Islet precursor cell (in vitro differentiated cells): Measurements from ENCODE around the gene NT5DC3.

Source experiments
- DNase-seq: peaks from one replicate; pipeline ENCODE4 v3.0.0-alpha.2; 2018

NT5DC3 gene

DNA sequence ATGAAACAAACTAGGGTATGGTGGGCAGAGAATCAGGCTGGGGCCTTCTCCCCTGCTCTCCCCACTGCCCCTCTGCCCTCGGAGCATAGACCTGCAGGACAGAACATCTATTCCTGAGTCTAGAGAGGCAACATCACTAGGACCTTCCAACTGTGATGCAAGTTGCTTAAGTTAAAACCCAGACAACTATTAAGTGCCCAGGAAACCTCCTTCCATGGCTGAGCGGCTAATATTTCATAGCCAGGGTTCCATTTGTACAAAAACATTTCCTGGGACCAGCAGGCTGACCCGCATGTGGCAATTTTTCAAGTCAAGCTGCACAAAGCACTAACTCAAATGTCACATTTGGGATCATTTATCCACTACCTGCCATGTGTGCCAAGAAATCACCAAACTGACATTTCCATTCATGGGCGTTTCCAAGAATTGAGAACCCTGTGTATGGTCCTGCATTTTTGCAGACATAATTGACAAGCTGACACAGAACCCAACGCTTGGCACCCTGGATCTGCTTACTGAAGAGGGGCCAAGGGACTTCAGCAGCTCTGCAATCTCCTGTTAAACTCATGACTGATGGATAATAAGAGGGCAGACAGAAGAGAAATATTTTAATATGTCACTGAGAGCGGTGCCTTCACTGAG lies 32.7 kb downstream of the NT5DC3 start:
- DNase-seq = no peak

DNA sequence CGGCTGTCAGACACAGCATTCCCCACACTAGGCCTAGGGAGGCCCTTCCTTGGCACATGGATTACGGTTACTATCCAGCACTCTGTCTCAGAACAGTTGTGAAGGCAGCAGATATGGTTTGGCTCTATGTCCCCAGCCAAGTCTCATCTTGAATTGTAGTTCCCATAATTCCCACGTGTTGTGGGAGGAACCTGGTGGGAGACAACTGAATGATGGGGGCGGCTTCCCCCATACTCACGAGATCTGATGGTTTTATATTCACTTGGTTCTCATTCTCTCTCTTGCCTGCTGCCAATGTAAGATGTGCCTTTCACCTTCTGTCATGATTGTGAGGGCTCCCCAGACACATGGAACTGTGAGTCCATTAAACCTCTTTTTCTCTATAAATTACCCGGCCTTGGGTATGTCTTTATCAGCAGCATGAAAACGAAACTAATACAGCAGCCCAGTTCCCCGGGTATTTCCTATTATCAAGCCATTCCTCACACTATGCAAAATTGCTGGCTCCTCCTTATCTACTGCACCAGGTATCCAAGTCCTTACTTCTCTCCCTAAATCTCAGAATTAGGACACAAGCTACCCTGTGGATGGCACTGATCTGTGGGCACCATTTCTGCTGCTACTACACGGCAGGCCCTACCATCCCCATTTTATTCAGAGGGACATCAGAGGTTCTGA lies 33.3 kb downstream of the NT5DC3 start:
- no peak for DNase-seq

DNA sequence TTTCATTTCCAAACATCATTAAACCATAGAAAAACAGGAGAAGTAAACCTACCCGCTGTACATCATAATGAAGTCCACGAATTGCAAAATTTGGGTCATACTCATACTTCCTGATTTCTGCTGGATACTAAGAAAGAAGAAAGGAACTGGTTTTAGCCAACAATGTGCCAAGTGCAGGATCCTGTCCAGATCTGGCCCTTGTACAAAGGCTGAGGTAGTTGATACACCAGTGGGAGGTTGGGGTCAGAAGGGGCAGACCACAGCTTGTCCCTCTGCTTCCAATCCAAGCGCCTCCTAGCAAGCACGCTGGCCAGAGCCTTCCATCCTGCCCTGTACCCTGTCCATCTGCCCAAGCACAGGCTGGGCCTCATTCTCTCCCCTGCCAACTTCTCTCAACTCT lies 34.2 kb downstream of the NT5DC3 start:
- DNase-seq = no peak

DNA sequence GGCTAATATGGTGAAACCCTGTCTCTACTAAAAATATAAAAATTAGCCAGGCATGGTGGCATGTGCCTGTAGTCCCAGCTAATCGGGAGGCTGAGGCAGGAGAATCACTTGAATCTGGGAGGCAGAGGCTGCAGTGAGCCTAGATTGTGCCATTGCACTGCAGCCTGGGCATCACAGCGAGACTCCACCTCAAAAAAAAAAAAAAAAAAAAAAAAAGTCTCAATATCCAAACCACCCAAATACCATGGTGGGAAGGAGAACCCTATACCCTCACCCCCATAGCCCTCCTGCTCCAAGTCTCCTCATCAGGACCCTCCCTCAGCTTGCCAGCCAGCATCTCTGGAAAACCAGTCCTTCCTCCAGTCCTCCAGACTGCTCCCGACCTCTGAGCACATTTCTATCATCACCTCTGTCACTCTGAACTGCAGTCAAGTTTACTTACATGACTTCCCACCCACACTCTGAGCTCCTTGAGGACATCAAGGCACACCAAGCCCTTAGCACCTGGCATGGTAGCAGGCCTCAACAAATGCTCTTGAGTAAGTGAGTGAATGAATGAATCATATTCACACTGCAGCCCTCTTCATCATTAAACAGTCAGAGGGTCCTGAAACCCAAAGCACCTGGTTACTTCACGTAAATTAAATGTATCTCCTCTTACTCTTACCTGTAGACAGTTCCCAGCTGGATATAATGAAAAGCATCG lies 35.2 kb downstream of the NT5DC3 start:
- DNase-seq = no peak

DNA sequence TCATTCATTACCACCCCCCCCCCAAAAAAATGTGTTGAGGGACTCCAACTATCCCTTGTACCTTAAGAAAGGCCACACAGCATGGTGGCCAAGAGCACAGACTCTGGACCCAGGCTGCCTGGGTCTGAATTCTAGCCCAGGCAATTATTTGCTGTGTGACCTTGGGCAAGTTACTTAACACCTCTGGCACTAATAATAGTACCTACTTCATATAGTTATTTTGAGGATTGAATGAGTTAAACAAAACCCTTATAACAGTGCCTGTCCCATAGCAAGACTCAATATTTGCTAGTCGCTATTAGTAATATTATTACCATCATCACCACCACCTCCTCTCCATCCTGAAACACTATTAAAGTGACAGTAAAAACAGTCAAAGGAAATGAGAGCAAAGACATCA lies 37.2 kb downstream of the NT5DC3 start:
- no peak for DNase-seq

DNA sequence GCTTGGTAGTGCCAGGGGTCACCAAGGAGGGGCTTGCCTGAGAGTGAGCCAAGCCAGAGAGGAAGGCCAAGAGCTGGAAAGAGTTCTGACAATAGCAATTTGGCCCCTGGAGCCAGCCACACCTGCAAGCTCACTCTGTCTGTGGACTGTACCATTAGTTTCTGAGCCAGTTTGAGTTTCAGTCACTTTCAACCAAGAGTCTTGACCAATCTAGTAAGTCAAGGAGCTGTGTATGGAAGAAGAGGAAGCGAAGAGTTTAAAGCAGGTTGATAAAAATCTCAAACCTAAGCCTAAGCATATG lies 38.5 kb downstream of the NT5DC3 start:
- no peak for DNase-seq

DNA sequence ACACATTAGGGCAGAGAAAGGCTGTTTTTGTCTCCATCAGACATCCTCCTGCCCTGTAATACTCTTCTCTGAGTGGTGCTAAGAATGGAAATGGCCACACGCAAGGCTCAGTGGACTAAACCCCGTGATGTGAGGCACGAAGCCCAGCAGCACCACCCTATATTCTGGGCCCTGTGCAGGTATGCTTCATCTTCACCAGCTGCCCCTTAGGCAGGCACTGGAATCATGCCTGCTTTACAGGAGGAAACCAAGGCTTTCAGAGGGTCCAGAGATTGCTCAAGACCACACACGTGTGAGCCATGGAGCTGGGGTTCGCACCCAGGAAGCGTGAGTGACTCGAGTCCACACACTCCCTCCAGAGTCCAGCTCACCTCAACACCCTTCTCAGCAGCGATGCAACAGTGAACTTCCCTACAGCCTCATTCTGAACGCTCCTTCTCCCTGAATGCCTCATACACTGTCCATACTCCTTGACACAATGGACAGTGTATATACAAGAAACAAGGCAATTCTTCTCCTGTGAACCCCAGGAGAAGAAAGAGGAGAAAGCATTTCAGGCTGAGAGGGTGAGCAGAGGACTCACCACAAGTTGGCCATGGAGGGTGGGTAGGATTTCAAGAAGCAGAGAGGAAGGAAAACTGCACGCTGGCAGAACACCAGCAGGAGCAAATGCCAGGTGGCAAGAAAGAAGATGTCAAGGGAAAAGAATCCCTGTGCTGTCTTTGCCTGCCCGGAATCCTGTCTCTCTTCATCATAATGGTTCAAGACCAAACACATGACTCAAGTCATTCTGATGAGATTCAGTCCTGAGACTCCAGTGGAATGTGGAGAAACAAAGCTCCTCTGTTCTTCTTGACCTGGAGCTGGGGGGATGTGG lies 39.1 kb downstream of the NT5DC3 start:
- peak; percentile 98 for DNase-seq

DNA sequence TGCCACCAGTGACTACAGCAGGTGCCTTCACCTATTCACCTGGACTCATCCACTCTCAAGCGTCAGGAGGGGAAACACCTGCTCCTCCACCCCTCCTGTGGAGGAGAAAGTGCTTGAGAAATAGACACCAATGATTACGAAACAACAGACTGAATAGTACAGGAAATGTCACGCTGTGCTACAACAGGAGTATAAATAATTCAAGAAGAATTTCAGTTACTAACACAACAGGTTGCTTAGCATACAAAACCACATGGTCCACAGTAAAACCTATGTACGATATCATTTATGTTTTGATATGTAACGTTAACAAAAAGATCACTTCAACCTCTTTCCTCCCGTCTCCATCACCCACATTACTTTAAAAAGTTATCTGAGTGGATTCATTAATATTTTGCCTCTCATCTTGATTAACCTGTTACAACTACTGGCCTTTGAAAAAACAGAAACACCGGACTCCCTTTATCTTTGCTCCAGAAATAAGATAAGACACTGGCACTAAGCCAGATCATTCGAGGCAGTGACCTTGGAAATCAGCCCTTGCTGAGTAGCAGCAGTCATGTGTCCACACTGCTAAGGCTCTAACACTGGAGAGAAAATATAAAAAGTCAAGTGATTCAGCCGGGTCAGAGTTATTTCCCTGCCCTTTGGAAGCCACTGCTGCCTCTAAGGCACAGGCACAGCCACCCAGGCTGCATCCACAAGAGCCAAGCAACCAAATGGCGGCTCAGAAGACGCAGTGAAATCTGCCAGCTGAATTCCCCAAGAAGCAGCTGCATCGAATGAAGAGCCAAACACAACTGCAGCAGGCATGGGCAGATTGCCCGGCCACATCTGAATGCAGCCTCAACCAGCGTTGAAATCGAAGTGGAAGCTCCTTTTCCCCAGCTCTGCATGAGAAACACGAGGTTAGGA lies 40.9 kb downstream of the NT5DC3 start:
- DNase-seq = no peak

DNA sequence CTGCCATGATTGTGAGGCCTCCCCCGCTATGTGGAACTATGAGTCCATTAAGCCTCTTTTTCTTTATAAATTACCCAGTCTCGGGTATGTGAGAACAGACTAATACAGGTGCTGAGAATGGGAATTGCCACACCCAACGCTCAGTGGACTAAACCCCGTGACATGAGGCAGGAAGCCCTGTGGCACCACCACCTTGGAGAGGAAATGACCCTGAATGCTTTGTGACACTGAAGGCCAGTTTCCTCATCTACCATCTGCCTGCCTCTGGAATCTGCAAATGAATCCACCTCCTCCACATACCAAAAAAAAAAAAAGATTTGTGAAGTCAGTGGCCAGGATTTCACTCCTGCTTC lies 41.6 kb downstream of the NT5DC3 start:
- peak; percentile 30 for DNase-seq

DNA sequence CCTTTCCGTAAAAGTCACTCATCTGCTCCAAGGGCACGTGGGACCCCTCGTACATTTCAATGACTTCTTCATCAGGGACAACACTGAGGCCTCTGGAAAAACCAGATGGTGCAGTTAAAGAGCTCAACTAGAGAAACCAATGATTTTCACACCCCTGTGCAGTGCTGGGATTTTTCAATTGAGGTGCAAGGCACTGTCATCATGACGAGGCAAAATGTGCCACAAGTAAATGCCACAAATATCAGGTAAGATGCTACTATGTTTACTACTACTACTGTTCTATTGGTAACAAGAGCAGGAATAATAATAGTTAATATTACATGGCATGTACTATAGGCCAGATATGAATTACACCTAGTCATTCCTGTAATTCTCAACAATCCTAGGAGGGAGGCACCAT lies 42.4 kb downstream of the NT5DC3 start:
- DNase-seq = peak; percentile 45

DNA sequence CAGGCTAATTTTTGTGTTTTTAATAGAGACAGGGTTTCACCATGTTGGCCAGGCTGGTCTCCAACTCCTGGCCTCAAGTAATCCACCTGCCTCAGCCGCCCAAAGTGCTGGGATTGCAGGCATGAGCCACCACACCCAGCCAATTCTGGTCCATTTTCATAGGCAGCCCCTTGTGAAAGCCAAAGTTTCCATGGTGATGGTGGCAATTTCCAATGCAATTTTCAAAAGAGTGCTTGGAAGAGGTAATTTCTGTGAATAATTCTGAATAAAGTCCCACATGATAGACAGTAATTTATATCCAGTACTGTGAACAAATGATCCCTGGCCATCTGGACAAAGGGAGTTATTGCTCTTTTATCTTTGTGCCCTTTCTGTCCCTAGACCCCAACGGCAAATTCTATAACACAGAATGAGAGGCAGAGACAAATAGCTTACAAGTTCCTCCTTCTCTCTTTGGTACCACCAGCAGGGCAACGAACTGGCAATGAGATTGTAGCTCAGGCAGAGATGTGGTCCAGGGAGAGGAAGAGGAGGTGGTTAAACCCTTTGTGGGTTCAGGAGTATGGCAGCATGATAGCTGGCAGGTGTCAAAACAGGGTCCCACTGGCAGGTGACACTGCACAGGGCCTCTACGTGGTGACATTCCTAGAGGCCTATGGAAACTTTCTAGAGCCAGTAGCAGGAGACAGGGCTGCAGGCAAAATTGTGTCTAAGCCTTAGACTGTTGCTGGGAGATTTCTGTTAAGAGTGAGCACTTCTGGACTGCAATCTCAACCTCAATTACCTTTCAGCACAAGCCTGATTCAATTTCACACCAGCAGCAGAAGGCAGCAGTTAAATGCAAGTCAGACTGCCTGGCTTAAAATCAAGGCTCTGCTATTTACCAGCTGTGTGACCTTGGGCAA lies 46.5 kb downstream of the NT5DC3 start:
- DNase-seq = peak; percentile 71

DNA sequence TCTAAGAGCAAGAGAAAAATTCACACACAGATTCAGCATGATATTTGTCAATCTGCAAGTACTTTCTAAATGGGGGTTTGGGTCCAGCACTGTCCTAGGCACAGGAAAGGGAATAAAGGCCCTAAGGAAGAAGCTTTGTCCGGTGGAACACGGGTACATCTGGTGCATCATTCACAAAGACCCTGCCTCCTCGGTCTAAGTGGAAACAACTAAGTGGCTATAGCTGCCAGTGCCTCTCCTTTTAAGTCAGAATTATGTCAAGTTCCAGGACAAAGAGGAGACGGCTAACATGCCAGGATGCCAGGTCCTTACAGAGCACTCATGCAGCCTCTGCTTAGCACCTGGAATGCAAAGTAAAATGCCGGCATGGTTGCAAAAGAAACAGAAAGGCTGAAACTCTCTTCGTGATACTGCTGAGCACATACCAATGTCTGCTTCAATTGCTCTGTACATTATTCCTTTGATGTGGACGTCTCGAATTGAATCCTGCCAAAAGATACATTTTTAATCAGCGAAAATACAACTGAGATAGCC lies 47.5 kb downstream of the NT5DC3 start:
- DNase-seq = no peak

DNA sequence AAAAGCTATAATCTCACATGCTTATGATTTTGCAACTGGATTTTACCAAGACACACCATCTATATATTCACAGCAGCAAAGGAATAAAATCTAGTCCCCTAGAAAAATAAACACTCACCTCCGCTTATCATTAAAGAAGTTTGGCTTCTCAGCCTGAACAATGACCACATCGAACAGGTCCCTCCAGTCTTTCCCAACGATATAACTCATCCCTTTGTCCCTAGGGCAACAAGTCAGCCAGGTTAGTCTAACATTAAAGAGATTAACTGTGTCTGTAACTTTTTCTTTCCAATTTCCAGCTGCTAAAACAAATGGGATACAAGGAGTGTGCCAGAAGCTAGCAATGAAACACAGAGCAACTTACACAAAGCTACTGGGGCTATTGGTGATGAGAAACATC lies 48.0 kb downstream of the NT5DC3 start:
- no peak for DNase-seq

DNA sequence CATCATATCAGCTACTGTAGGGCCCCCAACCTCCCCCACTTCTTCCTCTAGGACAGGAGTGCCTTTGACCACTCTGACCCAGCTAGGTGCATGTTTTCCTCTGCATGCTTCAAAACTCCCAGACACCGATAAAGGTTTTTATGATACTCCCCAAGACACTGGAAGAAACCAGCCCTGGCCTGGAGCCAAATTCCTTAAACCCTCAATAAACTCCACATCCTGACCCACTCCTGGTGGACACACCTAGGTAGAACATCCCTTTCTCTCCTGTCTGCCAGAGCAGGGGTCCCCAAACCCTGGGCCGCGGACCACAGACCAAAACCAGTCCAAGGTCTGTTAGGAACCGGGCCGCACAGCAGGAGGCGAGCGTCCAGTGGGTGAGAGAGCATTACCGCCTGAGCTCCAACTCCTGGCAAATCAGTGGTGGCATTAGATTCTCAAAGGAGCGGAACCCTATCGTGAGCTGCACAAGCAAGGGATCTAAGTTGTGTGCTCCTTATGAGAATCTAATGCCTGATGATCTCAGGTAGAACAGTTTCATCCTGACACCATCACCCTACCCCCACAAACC lies 49.6 kb downstream of the NT5DC3 start:
- peak; percentile 62 for DNase-seq

DNA sequence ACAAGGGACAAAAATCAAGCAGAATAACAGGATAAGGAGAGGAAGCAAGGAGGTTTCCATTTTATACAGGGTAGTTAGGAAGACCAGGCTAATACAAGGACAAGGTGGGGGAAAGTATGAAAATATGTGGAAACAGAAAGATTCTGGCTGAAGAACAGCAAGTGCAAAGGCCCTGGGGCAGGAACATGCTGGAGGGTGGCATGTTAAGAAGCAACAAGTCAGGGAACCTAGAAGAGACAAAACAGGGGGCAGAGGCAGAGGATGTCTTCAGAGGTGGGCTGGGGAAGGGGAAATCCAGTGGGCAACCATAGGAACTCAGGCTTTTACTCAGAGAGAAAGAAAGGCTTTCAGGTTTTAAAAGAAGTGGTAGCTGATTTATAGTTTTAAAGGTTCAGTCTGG lies 54.8 kb downstream of the NT5DC3 start:
- DNase-seq = no peak

DNA sequence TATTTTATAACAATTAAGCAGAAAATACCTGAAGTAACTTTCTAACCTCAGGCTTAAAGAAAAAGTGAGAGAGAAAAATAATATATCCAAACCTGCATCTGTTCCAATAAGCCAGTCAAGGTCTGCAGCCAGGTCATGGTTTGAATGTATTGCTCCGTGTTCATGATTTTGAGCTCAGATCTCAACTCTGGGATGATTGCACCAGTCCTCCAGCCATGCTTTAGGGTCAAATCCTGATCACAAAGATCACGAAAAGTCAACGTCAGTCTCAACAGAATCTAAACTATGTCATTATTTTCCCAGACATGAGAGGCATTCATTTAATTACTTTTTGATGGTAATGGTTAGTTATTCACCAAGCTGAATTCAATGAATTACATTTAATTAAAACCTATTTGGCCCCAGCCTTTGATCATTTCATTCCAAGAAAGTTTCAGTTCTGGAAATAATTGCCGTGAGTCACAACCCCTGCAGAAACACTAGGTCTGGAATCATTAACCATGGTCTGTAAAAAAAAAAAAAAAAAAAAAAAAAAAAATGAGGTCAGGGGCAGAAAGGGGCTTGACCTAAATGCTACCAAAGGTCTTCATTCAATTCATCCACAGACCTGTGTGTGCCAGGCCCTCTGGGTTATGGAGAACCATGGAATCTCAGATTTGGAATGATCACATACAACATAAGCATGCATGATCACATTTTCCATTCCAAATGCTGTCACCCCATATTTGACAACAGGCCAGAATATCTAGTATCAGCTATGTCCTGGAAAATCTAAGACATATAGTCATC lies 55.6 kb downstream of the NT5DC3 start:
- no peak for DNase-seq

DNA sequence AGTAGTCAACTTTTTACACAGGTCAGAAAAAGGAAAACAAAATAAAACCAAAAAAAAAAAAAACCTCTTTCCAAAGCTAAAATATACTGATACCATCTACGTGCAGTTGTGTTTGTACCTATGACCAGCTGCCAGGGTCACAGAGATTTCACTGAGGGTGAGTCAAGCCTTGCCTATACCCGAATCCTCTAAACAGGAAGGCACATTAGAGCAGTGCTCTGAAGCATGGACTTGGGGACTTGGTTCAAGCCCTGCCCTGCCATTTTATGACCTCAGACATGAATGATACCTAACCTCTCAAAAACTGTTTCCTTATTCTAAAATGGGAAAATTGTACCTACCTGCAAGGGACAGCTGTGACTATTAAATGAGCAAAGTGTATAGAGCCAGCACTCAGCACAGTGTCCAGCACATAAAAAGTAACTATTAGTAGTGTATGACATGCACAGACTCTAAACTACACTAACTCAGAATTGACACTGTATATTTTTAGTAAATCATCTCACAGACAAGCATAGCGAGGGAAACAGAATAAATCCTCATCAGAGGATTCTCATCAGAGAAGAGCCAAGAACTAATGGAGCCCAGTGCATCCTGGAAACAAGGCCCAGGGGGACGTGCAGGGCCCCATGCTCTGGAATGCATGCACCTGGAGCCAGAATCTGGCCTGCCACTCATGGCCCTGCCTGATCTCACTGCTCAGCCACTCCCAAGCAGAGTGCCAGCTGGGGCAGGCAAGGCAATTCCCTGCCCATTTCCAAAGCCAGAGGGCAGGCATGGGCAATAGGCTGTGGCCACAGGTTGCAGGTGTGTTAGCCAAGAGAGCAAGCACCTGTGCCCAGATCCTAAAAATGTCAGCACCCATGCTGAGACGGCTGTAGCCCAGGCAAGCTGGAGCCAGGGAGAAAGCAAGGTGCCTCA lies 57.0 kb downstream of the NT5DC3 start:
- DNase-seq = no peak

DNA sequence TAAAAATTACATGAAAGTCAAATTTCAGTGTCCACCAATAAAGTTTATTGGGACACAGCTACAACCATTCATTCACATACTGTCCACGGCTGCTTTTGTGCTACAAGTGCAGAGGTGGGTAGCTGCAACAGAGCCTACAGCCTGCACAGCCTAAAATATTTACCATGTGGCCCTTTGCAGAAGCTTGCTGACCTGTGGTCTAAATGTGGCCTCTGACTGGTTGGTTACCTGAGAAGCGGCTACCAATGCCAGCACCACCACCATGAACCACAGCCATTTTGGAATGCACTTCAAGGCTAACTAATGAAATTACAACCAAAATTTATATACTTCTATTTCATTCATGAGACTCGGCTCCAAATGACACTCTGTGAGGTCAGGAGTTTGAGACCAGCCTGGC lies 58.6 kb downstream of the NT5DC3 start:
- DNase-seq = no peak

DNA sequence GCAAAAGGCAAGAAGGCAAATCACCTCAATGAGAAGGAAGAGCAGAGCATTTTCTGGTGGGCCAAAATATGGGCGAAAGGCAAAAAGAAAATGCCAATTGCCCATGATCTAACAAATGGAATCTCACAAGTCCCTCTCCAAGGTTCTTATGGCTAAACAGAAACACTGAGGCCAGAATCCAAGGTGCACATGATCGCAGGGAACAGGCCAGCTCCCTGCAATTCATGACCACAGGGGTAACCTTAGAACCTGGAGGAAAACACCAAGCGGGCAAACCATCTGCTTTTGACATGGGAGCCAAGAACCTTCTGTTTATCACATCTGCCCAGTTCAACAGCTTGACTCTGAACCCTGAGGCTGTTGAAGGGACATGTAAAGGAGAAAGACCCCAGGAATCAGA lies 60.0 kb downstream of the NT5DC3 start:
- no peak for DNase-seq
